Endothelial cell of umbilical vein (primary cell): ENCODE results near the gene TBC1D10A. TPM values are rescaled to one million over a fixed set of nuclear protein-coding genes. Genes with fewer than 3 reads are reported as not detected.
A peak's percentile ranks its signal among the peaks of the same experiment; 100 is the strongest.

ENCODE experiments used
- BruUV-seq: library from RNA; stranded (reverse); fragments of 400-500 nt; replicated peaks from 2 replicates; lab custom pipeline; 2021; lab: Mats Ljungman, UMichigan
- CTCF ChIA-PET: fragments of 300-600, 350-600 bp; sonication (Branson Sonifier 250); formaldehyde crosslinking; loops from one replicate; lab custom pipeline; 2021; ENCODE audit warnings: antibody characterized with exemption, inconsistent platforms; lab: Charles Lee
- POLR2A ChIA-PET: fragments of 300-600, 350-600 bp; sonication (Branson Sonifier 250); formaldehyde crosslinking; loops from one replicate; lab custom pipeline; 2021; ENCODE audit warnings: antibody characterized with exemption, inconsistent platforms; lab: Charles Lee
- DNase-seq: peaks from one replicate; pipeline ENCODE4 v3.0.0-alpha.2; 2011; ENCODE audit warnings: low read depth, low spot score
- FAIRE-seq: peaks from 2 replicates; lab custom pipeline; 2011; peaks lifted over from hg19 to GRCh38; lab: Jason Lieb, UNC
- H2AFZ ChIP-seq: 2 replicates; pipeline ENCODE4 v1.6.0; 2012; ENCODE audit warnings: low read depth, low read length, control low read depth, inconsistent platforms
- H3K27ac ChIP-seq: 2 replicates; pipeline ENCODE4 v1.5.1; 2011; ENCODE audit warnings: low read depth, mild to moderate bottlenecking, control low read depth, low read length, moderate library complexity; ENCODE audit not compliant: insufficient read depth
- H3K27me3 ChIP-seq, 2 experiments: 2 replicates each; pipeline versions ENCODE4 v1.6.0 to v1.6.1; 2011; ENCODE audit warnings: low read length in 2 of 2, mixed read lengths in 1 of 2; ENCODE audit not compliant: control insufficient read depth in 2 of 2, insufficient read depth in 2 of 2
- H3K36me3 ChIP-seq, 2 experiments: 2 replicates in 1 of 2; 3 replicates in 1 of 2; pipeline ENCODE4 v1.5.1; 2011; ENCODE audit warnings: low read length in 2 of 2, mild to moderate bottlenecking in 1 of 2, moderate library complexity in 1 of 2; ENCODE audit not compliant: control insufficient read depth in 2 of 2, insufficient read depth in 2 of 2; ENCODE audit errors: extremely low read depth in 1 of 2
- H3K4me1 ChIP-seq: 3 replicates; pipeline ENCODE4 v1.5.1; 2011; ENCODE audit warnings: mild to moderate bottlenecking, low read length; ENCODE audit not compliant: control insufficient read depth, insufficient read depth; ENCODE audit errors: extremely low read depth
- H3K4me2 ChIP-seq: 2 replicates; pipeline ENCODE4 v1.6.1; 2011; ENCODE audit warnings: low read length, control low read depth, mixed read lengths; ENCODE audit not compliant: insufficient read depth
- H3K4me3 ChIP-seq, 3 experiments: fragments of 200-600 bp in 1 of 3; sonication (generic), shearing (Covaris generic) in 1 of 3; replicated peaks in 1 of 3; 2 replicates each; pipeline ENCODE4 v1.5.1; 2011 to 2016; ENCODE audit warnings: control low read depth in 3 of 3, low read length in 3 of 3, mild to moderate bottlenecking in 2 of 3, inconsistent platforms in 1 of 3, low read depth in 1 of 3, moderate library complexity in 1 of 3; ENCODE audit not compliant: insufficient read depth in 1 of 3
- H3K79me2 ChIP-seq: 2 replicates; pipeline ENCODE4 v1.6.0; 2012; ENCODE audit warnings: low read length, inconsistent platforms; ENCODE audit not compliant: control insufficient read depth, insufficient read depth
- H3K9ac ChIP-seq: replicated peaks from 2 replicates; pipeline ENCODE3; 2011; ENCODE audit warnings: low read length, control low read depth; ENCODE audit not compliant: insufficient read depth; ENCODE audit errors: extremely low read depth
- H3K9me1 ChIP-seq: replicated peaks from 3 replicates; pipeline ENCODE4 v1.6.0; 2011; ENCODE audit warnings: mild to moderate bottlenecking, low read length; ENCODE audit not compliant: control insufficient read depth, insufficient read depth; ENCODE audit errors: extremely low read depth
- H3K9me3 ChIP-seq: replicated peaks from 2 replicates; pipeline ENCODE4 v1.5.1; 2012; ENCODE audit warnings: low read length, inconsistent platforms; ENCODE audit not compliant: control insufficient read depth, insufficient read depth
- H4K20me1 ChIP-seq: replicated peaks from 2 replicates; pipeline ENCODE3; 2011; ENCODE audit warnings: mild to moderate bottlenecking, low read length; ENCODE audit not compliant: control insufficient read depth, insufficient read depth; ENCODE audit errors: extremely low read depth
- CTCF ChIP-seq, 2 donors: IDR thresholded peaks; 1 replicate in 1 of 2; 2 replicates in 1 of 2; pipeline ENCODE4 v1.5.1; 2011; ENCODE audit warnings: low read length in 2 of 2, mild to moderate bottlenecking in 2 of 2, moderate library complexity in 2 of 2, control low read depth in 1 of 2, inconsistent platforms in 1 of 2, low read depth in 1 of 2; ENCODE audit not compliant: insufficient read depth in 1 of 2; ENCODE audit errors: extremely low read depth in 1 of 2
- EZH2 ChIP-seq: IDR thresholded peaks from 2 replicates; pipeline ENCODE4 v1.6.1; 2012; ENCODE audit warnings: borderline replicate concordance, low read depth, mild to moderate bottlenecking, moderate library complexity, low read length, inconsistent platforms; ENCODE audit not compliant: severe bottlenecking
- FOS ChIP-seq: IDR thresholded peaks from 2 replicates; pipeline ENCODE4 v1.6.1; 2011; ENCODE audit warnings: mild to moderate bottlenecking, low read length, moderate library complexity, borderline replicate concordance; ENCODE audit not compliant: insufficient read depth
- GATA2 ChIP-seq: IDR thresholded peaks from 2 replicates; pipeline ENCODE4 v1.7.0; 2011; ENCODE audit warnings: low read depth, mild to moderate bottlenecking, moderate library complexity, mixed read lengths, low read length; ENCODE audit not compliant: insufficient read length, insufficient read depth
- JUN ChIP-seq: IDR thresholded peaks from 2 replicates; pipeline ENCODE4 v1.6.1; 2011; ENCODE audit warnings: borderline replicate concordance, low read depth; ENCODE audit not compliant: insufficient read length, insufficient read depth
- MYC ChIP-seq: IDR thresholded peaks from one replicate; pipeline ENCODE4 v1.6.1; 2011; ENCODE audit warnings: mild to moderate bottlenecking, low read depth, low read length
- POLR2A ChIP-seq: IDR thresholded peaks from 2 replicates; pipeline ENCODE4 v1.6.1; 2012; ENCODE audit warnings: low read depth, mild to moderate bottlenecking, control low read depth, low read length
- POLR2AphosphoS5 ChIP-seq: IDR thresholded peaks from 2 replicates; pipeline ENCODE4 v1.6.1; 2012; ENCODE audit warnings: low read depth, mild to moderate bottlenecking, control low read depth, low read length, moderate library complexity; ENCODE audit not compliant: insufficient read depth
- dilution Hi-C: fragments of 300-500 bp; cut with MboI; formaldehyde crosslinking; loops from one replicate; pipeline ENCODE4 v1.15.0; 2019; ENCODE audit warnings: low sequenced_read_pairs; ENCODE audit not compliant: extremely low pct_ligation_motif_present
- intact Hi-C: fragments of 100-400 bp; cut with micrococcal nuclease; formaldehyde crosslinking; loops from one replicate; pipeline ENCODE4 v1.10.0; 2022
- polyA plus RNA-seq, 4 experiments: library from polyadenylated mRNA; depleted of rRNA in 3 of 4; stranded (reverse) in 3 of 4; unstranded in 1 of 4; fragments of >200 nt; gene quantifications; 2 replicates each; pipeline versions ENCODE4 v1.2.1 to v1.2.3, GENCODE V29; 2011 to 2012; ENCODE audit warnings: missing spikeins in 1 of 4
- total RNA-seq: library from RNA; stranded (reverse); gene quantifications from 2 replicates; pipeline ENCODE4 v1.2.3, GENCODE V29; 2021
- TF ChIP-seq, protein P1 (sequence below): IDR thresholded peaks from 2 replicates; pipeline ENCODE4 v1.6.1; 2011; ENCODE audit not compliant: insufficient read depth, insufficient read length

Gene TBC1D10A
- total and polyA plus RNA-seq, 2 donors (not counting 3 experiments of a cell fraction or from before 2014, with no cell fraction given), result 10.0 to 11.9 TPM

DNA sequence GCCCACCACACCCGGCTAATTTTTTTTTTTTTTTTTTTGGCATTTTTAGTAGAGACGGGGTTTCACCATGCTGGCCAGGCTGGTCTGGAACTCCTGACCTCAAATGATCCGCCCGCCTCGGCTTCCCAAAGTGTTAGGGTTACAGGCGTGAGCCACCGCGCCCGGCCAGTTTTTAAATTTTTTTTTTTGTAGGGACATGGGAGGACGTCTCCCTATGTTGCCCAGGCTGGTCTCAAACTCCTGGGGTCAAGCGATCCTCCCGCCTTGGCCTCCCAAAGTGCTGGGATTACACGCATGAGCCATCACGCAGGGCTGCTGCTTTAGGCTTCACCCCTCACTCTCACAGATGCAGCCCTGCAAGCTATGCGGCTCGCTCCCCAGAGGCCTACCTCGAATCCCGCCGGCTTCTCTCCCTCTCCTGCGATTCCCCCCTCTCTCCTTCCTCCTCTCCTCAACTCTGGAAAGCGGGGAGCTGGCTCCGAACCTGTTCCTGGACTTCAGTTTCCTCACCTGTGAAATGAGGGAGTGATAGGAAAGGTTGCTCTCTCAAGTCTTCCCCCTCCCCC, 31.0 kb upstream of the TBC1D10A start:
- no peak overlapping the region for H3K4me3 ChIP-seq
- no peak for FAIRE-seq
- DNase-seq, result no peak
- ChIA-PET CTCF (interaction anchor here (2.1 to 3.3 kb wide), 2 partner anchors 30 to 70 kb away, joined by 10 to 15 read pairs; partner anchors contain the start of gene RNF215), POLR2A (interaction anchor here (0.6 to 2.0 kb wide), 3 partner anchors 67 to 153 kb away, joined by 4 to 9 read pairs (median 7); partner anchors contain the start of gene CASTOR1)
- dilution Hi-C loops, result no loop called here
- BruUV-seq, result TSS peak; percentile 25
- no peak overlapping the region for H3K9ac ChIP-seq
- H3K9me3 ChIP-seq, result no peaks in the 10 kb centered on the region
- no peaks in the 10 kb centered on the region for H4K20me1 ChIP-seq
- no peak overlapping the region for H3K27ac ChIP-seq
- H2AFZ ChIP-seq, result no peak overlapping the region
- H3K36me3 ChIP-seq, result peaks cover 1 to 3% of the 10 kb centered on the region in 2 experiments
- peaks cover 15% of the 10 kb centered on the region for H3K4me1 ChIP-seq
- peaks cover 33% of the 10 kb centered on the region for H3K79me2 ChIP-seq
- H3K4me2 ChIP-seq, result no peak overlapping the region
- TF ChIP-seq, protein P1, sequence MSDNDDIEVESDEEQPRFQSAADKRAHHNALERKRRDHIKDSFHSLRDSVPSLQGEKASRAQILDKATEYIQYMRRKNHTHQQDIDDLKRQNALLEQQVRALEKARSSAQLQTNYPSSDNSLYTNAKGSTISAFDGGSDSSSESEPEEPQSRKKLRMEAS, result no peak
- TF ChIP-seq GATA2 (no peak), CTCF (IDR thresholded peaks at IDR 0.05; ENCODE audit: extremely low read depth in 1 of 2, insufficient read depth in 1 of 2, low read depth in 1 of 2, low read length in 2 of 2) (no peak), FOS (no peak), POLR2AphosphoS5 (no peak), POLR2A (no peak), MYC (no peak), EZH2 (no peak), JUN (no peak)
- no peaks in the 10 kb centered on the region for H3K27me3 ChIP-seq
- H3K9me1 ChIP-seq, result no peaks in the 10 kb centered on the region
- intact Hi-C loops, result loop anchor here (2.0 kb wide), 2 partner anchors 31 to 161 kb away; partner anchors contain the start of gene TBC1D10A
